Measurements from ENCODE around the gene ALOX5.

DNA sequence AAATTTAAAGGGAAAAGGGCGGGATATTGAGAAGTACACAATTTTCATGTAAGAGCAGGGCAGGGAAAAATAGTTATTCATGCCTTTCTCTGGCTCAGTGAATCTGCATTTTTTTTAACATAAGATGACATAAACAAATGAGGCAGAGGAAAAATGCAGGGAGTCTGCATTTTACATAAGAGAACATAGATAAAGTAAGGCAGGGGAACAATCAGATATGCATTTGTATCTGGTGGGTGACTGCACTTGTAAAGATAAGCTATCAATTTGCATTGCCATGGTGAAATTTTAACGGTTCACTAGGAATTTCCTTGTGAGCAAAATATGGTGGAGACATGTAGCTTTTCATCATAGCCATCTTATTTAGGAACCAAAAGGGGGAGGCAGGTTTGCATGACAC is 33.5 kb downstream of the ALOX5 start:
- TF ChIP-seq POLR2AphosphoS5 (IDR thresholded peaks at IDR 0.05) (no peak), CTCF (IDR thresholded peaks at IDR 0.05) (no peak), EP300 (IDR thresholded peaks at IDR 0.05) (no peak)
